Adipocyte (in vitro differentiated cells): ENCODE measurements around the gene CNOT10.
A peak's percentile ranks its signal among the peaks of the same experiment; 100 is the strongest.
"Not testable (repeated sequence)": the region's sequence is repeated elsewhere in the genome, so short reads cannot be mapped to it uniquely, and the experiment has no call there.

Experiments used
- DNase-seq: peaks from one replicate; pipeline ENCODE4 v3.0.0-alpha.2; 2015; ENCODE audit warnings: low read depth
- H3K27me3 ChIP-seq: replicated peaks from 2 replicates; pipeline ENCODE4 v1.7.0; 2013; ENCODE audit warnings: mild to moderate bottlenecking, low read length, moderate library complexity; ENCODE audit not compliant: control insufficient read depth, insufficient read depth
- H3K36me3 ChIP-seq: 2 replicates; pipeline ENCODE4 v1.7.0; 2013; ENCODE audit warnings: low read length, mild to moderate bottlenecking, moderate library complexity; ENCODE audit not compliant: control insufficient read depth, insufficient read depth, severe bottlenecking
- H3K4me1 ChIP-seq: 2 replicates; pipeline ENCODE4 v1.7.0; 2013; ENCODE audit warnings: mild to moderate bottlenecking, low read length, moderate library complexity; ENCODE audit not compliant: control insufficient read depth, insufficient read depth
- H3K4me3 ChIP-seq: 2 replicates; pipeline ENCODE4 v1.7.0; 2013; ENCODE audit warnings: mild to moderate bottlenecking, low read length, moderate library complexity
- H3K9ac ChIP-seq: 2 replicates; pipeline ENCODE4 v1.7.0; 2013; ENCODE audit warnings: mild to moderate bottlenecking, low read length, moderate library complexity
- H3K9me3 ChIP-seq: 2 replicates; pipeline ENCODE4 v1.7.0; 2013; ENCODE audit warnings: mild to moderate bottlenecking, low read length, moderate library complexity; ENCODE audit not compliant: control insufficient read depth

CNOT10 gene

DNA sequence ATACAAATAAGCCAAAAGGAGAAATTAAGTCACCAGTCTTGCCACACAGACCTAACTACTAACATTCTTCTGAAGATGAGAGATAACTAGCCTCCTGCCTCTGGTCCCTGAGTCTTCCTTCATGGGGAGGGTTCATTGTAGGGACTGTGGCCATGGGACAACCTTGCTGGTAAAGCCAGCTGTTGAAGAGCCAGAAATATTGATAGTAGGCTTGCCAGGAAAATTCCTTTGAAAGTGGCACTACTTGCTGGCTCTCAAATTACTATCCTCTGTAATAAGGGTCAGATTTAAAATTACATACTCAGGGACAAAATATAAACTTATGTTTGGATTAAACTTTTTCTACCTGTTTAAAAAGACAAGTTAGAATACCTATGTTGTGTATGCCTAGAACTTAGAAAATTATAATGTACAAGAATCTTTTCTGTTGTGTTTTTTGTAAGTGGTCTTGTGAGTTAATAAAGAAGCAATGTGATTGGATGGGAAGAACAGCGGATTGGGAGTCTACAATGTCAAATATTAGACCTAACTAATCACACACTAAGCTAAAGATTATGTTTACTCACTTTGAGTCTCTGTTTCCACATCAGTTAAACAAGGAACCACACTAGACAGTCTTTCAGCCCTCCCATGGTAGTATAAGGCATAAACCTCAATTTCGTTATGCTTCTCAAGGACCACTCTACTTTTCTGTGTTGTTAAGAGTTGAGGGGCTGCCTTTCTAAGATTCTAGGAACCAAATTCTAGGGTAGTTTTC lies 72.8 kb downstream of the CNOT10 start:
- DNase-seq = no peak
- Histone ChIP-seq H3K9me3 (no peaks in the 10 kb centered on the region), H3K4me1 (peaks cover 6% of the 10 kb centered on the region), H3K36me3 (peaks cover 10% of the 10 kb centered on the region), H3K4me3 (no peak overlapping the region), H3K9ac (no peak overlapping the region), H3K27me3 (no peaks in the 10 kb centered on the region)

DNA sequence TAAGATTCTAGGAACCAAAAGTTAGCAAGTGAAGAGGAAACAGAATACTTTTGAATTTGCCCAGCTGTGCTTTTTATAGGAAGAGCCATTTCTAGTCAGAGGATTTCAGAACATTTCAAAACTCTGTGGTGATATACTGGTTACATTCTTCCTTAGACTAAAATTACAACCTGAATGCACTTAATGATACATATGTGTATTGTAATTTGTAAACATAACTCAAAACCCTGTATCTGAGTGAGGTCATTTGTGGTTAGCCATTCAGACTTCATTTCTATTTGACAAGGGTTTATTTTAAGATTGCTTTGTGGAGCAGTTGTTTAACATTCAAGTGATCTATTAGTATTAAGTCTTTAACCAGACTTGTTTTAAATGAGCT lies 73.4 kb downstream of the CNOT10 start:
- Histone ChIP-seq H3K4me1 (peaks cover 6% of the 10 kb centered on the region), H3K27me3 (no peaks in the 10 kb centered on the region), H3K9ac (no peak overlapping the region), H3K4me3 (no peak overlapping the region), H3K36me3 (peaks cover 6% of the 10 kb centered on the region), H3K9me3 (no peaks in the 10 kb centered on the region)
- peak; percentile 27 for DNase-seq

DNA sequence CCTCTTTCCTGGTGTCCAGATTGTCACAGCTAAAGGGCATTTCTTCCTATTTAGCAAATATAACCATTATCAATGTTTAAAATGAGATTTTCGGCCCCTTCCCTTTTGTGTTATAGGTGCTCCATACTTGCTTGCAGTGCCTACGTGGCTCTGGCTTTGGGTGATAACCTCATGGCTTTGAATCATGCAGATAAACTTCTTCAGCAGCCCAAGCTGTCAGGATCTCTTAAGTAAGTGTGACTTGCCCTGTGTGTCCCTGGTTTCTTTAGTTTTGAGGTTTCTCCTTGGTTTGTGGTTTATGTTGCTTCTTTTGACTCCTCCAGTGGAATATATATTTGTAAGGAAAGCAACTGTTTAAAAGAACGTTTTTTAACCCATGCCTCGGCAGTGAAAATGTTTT lies 74.4 kb downstream of the CNOT10 start:
- H3K9ac ChIP-seq = no peak overlapping the region
- H3K9me3 ChIP-seq = no peaks in the 10 kb centered on the region
- no peak overlapping the region for H3K4me3 ChIP-seq
- no peaks in the 10 kb centered on the region for H3K27me3 ChIP-seq
- no peak for DNase-seq
- H3K36me3 ChIP-seq = peaks cover 7% of the 10 kb centered on the region
- peaks cover 6% of the 10 kb centered on the region for H3K4me1 ChIP-seq

DNA sequence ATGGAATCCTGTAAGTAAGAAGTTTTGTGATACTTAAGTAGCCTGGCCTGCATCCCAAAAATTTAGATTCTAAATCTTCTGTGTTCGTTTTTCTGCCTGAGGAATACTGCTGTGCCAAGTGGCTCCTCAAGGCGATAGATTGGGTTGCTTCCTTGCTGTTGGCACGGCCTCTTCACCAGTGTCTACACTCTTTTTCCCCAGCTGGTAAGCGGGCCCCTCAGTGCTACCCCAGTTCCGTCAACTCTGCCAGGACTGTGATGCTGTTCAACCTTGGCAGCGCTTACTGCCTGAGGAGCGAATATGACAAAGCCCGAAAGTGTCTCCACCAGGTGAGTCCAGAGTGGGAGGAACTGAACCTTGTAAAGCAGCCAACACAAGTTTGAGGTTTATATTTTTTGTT lies 79.5 kb downstream of the CNOT10 start:
- Histone ChIP-seq H3K4me3 (no peak overlapping the region), H3K9me3 (no peaks in the 10 kb centered on the region), H3K36me3 (peaks cover 32% of the 10 kb centered on the region), H3K9ac (no peak overlapping the region), H3K4me1 (no peaks in the 10 kb centered on the region), H3K27me3 (no peaks in the 10 kb centered on the region)
- no peak for DNase-seq

DNA sequence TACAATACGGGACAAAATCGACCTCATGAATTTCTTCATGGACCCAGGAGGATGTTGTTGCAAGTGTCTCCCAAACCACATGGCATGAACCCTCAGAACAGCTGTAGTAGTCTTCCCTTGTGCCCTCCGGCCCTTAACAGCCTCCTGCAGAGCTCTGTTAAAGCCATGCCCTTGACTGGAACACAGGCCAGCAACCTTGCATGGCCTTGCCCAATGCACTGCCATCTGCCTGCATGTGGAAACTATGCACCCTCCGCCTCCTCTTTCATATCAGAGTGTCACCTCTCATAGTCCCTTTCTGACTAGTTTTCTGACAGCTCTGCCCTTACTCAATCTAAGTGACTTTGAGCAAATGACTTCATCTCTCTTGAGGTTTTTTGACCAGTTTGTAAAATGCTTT lies 93.4 kb downstream of the CNOT10 start:
- Histone ChIP-seq H3K4me3 (no peak overlapping the region), H3K9ac (no peak overlapping the region), H3K36me3 (peaks cover 17% of the 10 kb centered on the region), H3K27me3 (no peaks in the 10 kb centered on the region), H3K9me3 (no peaks in the 10 kb centered on the region), H3K4me1 (no peaks in the 10 kb centered on the region)
- DNase-seq = no peak

DNA sequence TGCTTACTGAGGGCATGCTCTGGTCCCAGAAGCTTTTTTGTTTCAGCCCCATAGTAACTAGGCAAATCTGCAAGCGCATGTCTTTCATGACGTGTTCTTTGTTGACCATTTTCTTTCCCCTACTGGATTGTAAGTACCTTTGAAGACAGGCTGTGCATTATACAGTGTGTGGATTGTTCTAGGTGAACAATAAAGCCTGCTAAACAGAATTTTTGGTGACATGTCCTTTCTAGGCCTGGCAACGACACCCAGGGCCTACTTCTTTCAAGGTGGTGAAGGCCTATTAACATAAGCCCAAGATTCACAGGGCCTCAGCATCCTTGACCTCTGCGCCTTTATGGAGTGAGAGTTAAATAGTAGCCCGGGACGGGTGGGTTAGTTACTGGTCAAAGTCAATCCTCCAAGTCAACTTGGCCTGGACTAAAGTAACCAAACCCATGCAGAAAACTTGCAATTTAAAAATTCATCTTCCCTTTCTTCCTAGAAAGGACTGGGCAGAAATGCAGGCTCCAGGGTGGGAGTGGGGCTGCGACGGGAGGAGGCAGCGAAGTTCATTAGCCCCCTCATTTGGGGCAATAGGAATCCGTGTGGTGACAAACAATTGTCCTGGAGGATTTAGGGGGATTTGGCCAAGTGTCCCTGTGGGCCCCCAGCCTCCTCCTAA lies 95.2 kb downstream of the CNOT10 start:
- H3K4me3 ChIP-seq = peak overlapping the region; percentile 87
- peak overlapping the region; percentile 77 for H3K9ac ChIP-seq
- H3K36me3 ChIP-seq = peaks cover 5% of the 10 kb centered on the region
- H3K9me3 ChIP-seq = no peaks in the 10 kb centered on the region
- no peaks in the 10 kb centered on the region for H3K4me1 ChIP-seq
- H3K27me3 ChIP-seq = no peaks in the 10 kb centered on the region
- DNase-seq = no peak

DNA sequence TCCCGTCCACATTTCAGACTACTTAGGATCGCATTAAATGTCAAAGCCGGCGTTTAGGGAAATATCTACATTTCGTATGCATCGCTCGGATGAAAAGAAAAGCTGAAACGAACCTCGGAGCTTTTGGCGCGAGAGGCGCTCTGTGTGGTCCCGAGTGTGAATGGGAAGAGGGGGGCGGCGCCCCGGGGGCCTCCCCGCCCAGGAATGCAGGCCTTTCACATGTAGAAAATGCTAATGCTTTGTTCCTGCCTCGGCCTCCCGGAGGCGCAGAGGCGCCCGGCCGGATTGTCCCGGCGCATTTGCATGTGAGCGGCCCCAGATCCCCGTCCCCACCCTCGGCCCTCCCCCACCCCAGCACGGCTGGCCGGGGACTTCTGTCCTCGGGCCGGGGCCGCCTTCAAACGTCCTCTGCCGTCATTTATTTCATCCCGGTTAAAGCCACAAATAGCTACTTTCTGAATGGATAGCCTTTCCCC lies 95.8 kb downstream of the CNOT10 start:
- H3K27me3 ChIP-seq = no peaks in the 10 kb centered on the region
- H3K4me1 ChIP-seq = no peaks in the 10 kb centered on the region
- H3K9ac ChIP-seq = peak overlapping the region; percentile 77
- peak; percentile 69 for DNase-seq
- no peaks in the 10 kb centered on the region for H3K9me3 ChIP-seq
- peaks cover 1% of the 10 kb centered on the region for H3K36me3 ChIP-seq
- peak overlapping the region; percentile 87 for H3K4me3 ChIP-seq

DNA sequence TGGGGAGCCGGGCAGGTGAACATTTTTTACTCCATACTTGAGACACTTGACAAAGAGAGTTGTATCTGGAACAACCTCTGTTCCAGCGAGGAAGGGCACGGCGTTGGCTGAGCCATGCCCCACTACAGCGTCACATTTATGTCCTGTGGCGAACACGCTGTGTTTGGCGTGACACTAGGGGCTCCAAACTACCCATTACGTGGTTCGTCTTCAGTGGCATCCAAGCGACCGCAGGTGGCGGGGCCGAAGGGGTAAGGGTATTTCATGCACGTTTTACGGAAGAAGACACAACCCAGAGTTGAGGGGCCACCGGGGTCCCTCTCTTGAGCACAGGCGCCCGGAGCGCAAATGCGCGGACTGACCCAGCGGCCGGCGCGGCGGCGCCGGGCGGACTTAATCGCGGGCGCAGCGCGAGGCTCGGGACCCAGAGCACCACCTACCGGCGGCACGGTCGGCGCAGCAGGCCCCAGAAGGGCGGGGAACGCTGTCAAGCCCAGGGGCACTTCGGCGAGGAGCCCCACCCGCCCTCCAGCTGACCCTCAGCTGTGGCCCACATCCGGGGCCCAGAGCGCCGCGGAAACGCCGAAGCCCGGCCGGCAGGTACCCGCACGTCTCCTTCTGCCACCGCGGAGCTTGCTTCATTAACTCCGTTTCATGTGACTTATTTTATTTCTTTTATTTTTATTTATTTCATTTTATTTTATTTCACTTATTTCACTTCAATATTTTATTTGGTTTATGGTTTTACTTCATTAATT lies 96.4 kb downstream of the CNOT10 start:
- H3K9ac ChIP-seq = peak overlapping the region; percentile 77
- H3K4me3 ChIP-seq = peak overlapping the region; percentile 87
- no peaks in the 10 kb centered on the region for H3K4me1 ChIP-seq
- no peaks in the 10 kb centered on the region for H3K36me3 ChIP-seq
- H3K27me3 ChIP-seq = no peaks in the 10 kb centered on the region
- DNase-seq = peak; percentile 94
- no peaks in the 10 kb centered on the region for H3K9me3 ChIP-seq

DNA sequence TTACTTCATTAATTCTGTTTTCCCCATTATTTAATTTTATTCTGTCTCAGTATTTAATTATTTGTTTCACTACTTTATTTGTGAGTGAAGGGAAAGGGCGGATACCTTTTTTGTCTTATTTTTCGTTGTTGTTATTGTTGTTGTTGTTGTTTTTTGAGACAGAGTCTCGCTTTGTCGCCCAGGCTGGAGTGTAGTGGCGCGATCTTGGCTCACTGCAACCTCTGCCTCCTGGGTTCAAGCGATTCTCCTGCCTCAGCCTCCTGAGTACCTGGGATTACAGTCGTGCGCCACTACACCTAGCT lies 96.9 kb downstream of the CNOT10 start:
- H3K36me3 ChIP-seq, DNase-seq: not testable (repeated sequence)
- H3K4me3 ChIP-seq = peak overlapping the region; percentile 87

DNA sequence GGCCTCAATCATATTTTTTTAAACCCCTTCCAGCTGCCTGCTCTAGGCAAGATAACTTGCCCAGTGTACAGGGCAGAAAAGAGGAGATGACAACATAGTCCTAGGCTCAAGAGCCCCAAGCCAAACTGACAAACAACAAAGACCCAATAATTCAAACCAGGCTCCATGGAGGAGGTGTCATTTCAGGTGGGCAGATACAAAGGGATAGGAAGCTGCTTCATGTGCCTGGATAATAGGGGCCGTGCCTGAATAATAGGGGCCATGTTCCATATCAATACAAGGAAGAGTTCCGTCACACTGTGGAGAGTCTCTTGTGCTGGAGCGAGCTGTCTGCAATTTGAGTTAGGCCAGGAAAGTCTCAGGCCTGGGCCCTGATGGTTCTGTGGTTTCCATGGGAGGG lies 97.4 kb downstream of the CNOT10 start:
- Histone ChIP-seq H3K36me3 (no peaks in the 10 kb centered on the region), H3K4me3 (no peak overlapping the region), H3K27me3 (no peaks in the 10 kb centered on the region), H3K4me1 (no peaks in the 10 kb centered on the region), H3K9ac (no peak overlapping the region), H3K9me3 (no peaks in the 10 kb centered on the region)
- no peak for DNase-seq

More for the DNA sequence above, 96.9 kb downstream of the CNOT10 start:
- not testable (repeated sequence) for H3K4me1 ChIP-seq, H3K9me3 ChIP-seq, H3K27me3 ChIP-seq
- peak overlapping the region; percentile 77 for H3K9ac ChIP-seq

DNA sequence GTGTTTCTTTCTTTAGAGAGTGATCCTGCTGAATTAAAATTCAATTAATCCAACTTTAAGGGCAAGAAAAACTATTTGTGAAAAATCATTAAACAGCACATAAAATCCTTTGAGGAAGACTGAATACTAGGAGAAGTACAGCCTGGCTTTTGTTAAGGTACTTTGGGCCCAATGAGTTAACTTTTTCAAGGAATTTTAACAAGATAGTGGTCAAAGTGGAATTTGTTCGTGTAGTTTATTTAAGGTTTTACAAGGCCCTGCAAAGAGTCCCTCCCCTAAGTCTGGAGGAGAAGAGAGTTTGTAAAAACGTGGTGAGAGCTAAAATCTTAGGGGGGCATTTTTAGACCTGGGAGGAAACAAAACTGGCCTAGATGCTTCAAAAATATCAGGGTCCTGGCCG lies 106.8 kb downstream of the CNOT10 start:
- Histone ChIP-seq H3K9ac (no peak overlapping the region), H3K9me3 (no peaks in the 10 kb centered on the region), H3K4me1 (no peaks in the 10 kb centered on the region), H3K36me3 (no peaks in the 10 kb centered on the region), H3K4me3 (no peak overlapping the region), H3K27me3 (peaks cover 5% of the 10 kb centered on the region)
- DNase-seq = no peak
